Upper lobe of left lung (tissue), 4 donors: Measurements from ENCODE around the gene RHEB.

Experiments used
- EP300 ChIP-seq, 4 donors: sonication (generic); formaldehyde crosslinking; IDR thresholded peaks; one replicate each; pipeline ENCODE4 v1.5.1; 2017; ENCODE audit warnings: antibody characterized with exemption in 4 of 4, control low read depth in 2 of 4
- POLR2A ChIP-seq, 4 donors: fragments of 450-650 bp; IDR thresholded peaks; one replicate each; pipeline ENCODE4 v1.5.1; 2016 to 2017; ENCODE audit warnings: antibody characterized with exemption in 4 of 4, mild to moderate bottlenecking in 2 of 4
- POLR2AphosphoS5 ChIP-seq, 2 donors: sonication (generic); formaldehyde crosslinking; IDR thresholded peaks; one replicate each; pipeline ENCODE4 v1.5.1; 2017; ENCODE audit warnings: antibody characterized with exemption in 2 of 2
- TF ChIP-seq, protein P1 (sequence below), 6 experiments: fragments of 450-650 bp in 4 of 6; fragments of 200-600 bp in 2 of 6; sonication (generic) in 2 of 6; IDR thresholded peaks; one replicate each; pipeline ENCODE4 v1.5.1; 2016 to 2019; ENCODE audit warnings: antibody characterized with exemption in 6 of 6

DNA sequence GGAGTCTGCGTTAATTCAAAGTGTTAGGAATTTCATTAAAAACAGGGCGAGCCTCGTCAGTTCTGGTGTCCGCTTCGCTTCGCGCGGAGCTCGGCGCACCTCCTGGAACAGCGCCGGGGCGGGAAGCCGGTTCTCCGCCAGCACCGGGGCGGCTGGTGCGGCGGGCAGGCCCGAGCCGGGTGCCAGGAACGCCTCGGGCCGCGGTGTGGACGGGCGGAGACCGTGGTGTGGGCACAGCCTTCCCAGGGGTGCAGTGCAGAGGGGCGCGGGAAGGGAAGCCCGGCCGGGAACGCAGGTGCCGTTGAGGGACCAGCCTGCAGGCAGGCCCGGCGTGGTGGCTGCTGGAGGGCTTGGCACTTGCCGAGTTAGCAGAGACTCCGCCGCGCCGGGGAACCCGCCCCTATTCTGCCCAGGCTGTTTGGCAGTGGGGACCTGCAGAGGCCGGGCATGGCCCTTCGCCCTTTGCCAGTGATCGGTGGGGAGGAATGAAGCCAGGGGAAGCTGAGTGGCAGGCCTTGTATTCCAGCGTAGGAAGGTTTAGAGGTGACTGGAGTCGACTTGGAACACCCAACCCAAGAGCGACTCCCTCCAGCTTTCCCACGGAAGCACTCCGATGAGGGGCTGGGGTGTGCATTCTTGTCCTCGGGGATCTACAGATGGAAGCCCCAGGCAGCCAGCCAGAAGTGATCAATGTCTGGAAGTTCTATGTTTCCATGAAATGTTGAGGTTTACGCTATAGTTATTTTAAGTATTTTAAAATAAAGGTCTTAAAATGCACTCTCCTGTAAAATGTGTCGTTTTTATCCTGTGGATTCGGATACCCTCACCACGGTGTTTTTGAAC, 945 bp upstream of the RHEB start:
- TF ChIP-seq POLR2A (IDR thresholded peaks at IDR 0.05) = no peak
- TF ChIP-seq, protein P1, sequence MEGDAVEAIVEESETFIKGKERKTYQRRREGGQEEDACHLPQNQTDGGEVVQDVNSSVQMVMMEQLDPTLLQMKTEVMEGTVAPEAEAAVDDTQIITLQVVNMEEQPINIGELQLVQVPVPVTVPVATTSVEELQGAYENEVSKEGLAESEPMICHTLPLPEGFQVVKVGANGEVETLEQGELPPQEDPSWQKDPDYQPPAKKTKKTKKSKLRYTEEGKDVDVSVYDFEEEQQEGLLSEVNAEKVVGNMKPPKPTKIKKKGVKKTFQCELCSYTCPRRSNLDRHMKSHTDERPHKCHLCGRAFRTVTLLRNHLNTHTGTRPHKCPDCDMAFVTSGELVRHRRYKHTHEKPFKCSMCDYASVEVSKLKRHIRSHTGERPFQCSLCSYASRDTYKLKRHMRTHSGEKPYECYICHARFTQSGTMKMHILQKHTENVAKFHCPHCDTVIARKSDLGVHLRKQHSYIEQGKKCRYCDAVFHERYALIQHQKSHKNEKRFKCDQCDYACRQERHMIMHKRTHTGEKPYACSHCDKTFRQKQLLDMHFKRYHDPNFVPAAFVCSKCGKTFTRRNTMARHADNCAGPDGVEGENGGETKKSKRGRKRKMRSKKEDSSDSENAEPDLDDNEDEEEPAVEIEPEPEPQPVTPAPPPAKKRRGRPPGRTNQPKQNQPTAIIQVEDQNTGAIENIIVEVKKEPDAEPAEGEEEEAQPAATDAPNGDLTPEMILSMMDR (IDR thresholded peaks at IDR 0.05) = no peak
- no peak for TF ChIP-seq POLR2AphosphoS5 (IDR thresholded peaks at IDR 0.05)
- no peak for TF ChIP-seq EP300 (IDR thresholded peaks at IDR 0.05)
